Skeletal muscle satellite cell (primary cell): ENCODE measurements around the gene TOPAZ1.
A peak's percentile ranks its signal among the peaks of the same experiment; 100 is the strongest.

Experiments
- H3K27me3 ChIP-seq: 2 replicates; pipeline ENCODE4 v1.7.0; 2013; ENCODE audit warnings: low read length; ENCODE audit not compliant: control insufficient read depth, insufficient read depth
- H3K36me3 ChIP-seq: 2 replicates; pipeline ENCODE4 v1.7.0; 2013; ENCODE audit warnings: mild to moderate bottlenecking, control low read depth, low read length; ENCODE audit not compliant: insufficient read depth
- H3K4me1 ChIP-seq: 2 replicates; pipeline ENCODE4 v1.7.0; 2013; ENCODE audit warnings: low read length; ENCODE audit not compliant: control insufficient read depth, insufficient read depth
- H3K4me2 ChIP-seq: 2 replicates; pipeline ENCODE4 v1.7.0; 2013; ENCODE audit warnings: mild to moderate bottlenecking, low read length
- H3K4me3 ChIP-seq: 2 replicates; pipeline ENCODE4 v1.7.0; 2013; ENCODE audit warnings: low read length
- H3K9ac ChIP-seq: 2 replicates; pipeline ENCODE4 v1.7.0; 2013; ENCODE audit warnings: mild to moderate bottlenecking, low read depth, low read length, moderate library complexity
- H3K9me3 ChIP-seq: replicated peaks from 2 replicates; pipeline ENCODE4 v1.7.0; 2013; ENCODE audit warnings: mild to moderate bottlenecking, control low read depth, low read length

TOPAZ1 gene

GRCh38 chr3:44227632-44228031, 14.1 kb upstream of the TOPAZ1 start:
- Histone ChIP-seq H3K9me3 (no peaks in the 10 kb centered on the region), H3K4me1 (peaks cover 6% of the 10 kb centered on the region), H3K4me2 (no peak overlapping the region), H3K9ac (no peak overlapping the region), H3K36me3 (no peaks in the 10 kb centered on the region), H3K4me3 (no peak overlapping the region), H3K27me3 (peaks cover 40% of the 10 kb centered on the region)

DNA sequence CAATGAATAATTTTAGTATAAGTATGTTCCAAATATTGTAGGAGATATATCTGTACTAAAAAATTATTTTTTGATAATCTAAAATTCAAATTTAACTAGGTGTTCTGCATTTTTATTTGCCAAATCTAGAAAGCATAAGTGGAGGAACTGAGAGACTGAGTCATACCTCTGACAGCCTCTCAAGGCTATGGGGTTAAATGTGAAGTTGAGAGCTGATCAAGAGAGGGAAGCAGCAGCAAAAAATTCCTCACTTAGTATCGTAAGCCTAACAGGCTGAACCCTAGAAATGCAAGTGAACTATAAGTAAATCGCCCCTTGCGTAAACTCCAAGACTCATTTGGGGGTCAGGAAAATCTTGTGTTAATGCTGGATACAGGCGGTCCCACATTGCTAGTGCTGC, 12.8 kb upstream of the TOPAZ1 start:
- Histone ChIP-seq H3K4me1 (no peaks in the 10 kb centered on the region), H3K4me3 (no peak overlapping the region), H3K9me3 (no peaks in the 10 kb centered on the region), H3K36me3 (no peaks in the 10 kb centered on the region), H3K27me3 (peaks cover 33% of the 10 kb centered on the region), H3K4me2 (no peak overlapping the region), H3K9ac (no peak overlapping the region)

DNA sequence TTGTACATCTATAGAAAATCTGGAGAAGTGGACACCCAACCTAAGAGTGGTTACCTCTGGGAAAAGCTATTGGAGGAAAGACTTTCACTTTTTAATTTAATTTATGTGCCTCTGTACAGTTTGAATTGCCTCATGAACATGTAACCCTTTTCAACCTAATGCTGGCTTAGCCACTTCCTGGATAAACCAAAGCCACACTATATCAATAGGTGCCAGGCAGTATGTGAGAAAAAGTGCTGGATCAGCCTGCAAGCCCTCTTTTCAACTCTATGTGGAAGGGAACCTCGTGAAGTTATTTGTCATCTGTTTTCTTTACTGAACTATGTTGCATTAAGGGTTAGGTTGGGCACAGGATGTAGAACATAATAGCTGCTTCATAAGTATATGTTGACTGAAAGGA, 9.3 kb upstream of the TOPAZ1 start:
- Histone ChIP-seq H3K36me3 (no peaks in the 10 kb centered on the region), H3K9me3 (no peaks in the 10 kb centered on the region), H3K9ac (no peak overlapping the region), H3K27me3 (peaks cover 9% of the 10 kb centered on the region), H3K4me2 (no peak overlapping the region), H3K4me3 (no peak overlapping the region), H3K4me1 (no peaks in the 10 kb centered on the region)

DNA sequence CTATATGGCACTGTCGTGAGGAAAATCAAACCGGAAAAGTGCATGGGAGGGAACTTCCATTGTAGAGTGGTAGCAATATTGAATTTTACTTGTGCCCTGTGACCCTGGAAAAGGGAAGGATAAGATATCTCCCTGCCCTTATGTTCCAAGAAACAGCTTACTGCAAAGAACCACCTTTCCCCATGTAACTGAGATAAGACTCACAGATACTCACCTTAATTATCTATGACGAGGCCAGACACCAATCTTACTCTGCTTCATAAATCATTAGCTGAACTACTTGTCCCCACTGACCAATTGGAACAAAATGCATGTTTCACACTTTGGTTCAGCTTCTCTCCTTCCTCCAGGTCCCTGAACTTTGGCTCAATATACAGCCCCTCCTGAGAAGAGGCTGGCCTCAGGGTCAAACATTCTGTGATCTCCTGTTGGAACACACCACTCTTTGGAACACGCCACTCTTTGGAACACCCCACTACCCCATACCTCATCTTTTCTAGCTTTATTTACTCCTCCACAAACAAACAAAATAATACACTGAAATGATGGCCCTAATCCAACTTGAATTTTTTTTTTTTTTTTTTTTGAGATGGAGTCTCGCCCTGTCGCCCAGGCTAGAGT, 6.9 kb upstream of the TOPAZ1 start:
- H3K27me3 ChIP-seq, result peaks cover 10% of the 10 kb centered on the region
- H3K4me3 ChIP-seq, result no peak overlapping the region
- H3K4me2 ChIP-seq, result no peak overlapping the region
- H3K4me1 ChIP-seq, result no peaks in the 10 kb centered on the region
- H3K9me3 ChIP-seq, result no peaks in the 10 kb centered on the region
- H3K9ac ChIP-seq, result no peak overlapping the region
- no peaks in the 10 kb centered on the region for H3K36me3 ChIP-seq

DNA sequence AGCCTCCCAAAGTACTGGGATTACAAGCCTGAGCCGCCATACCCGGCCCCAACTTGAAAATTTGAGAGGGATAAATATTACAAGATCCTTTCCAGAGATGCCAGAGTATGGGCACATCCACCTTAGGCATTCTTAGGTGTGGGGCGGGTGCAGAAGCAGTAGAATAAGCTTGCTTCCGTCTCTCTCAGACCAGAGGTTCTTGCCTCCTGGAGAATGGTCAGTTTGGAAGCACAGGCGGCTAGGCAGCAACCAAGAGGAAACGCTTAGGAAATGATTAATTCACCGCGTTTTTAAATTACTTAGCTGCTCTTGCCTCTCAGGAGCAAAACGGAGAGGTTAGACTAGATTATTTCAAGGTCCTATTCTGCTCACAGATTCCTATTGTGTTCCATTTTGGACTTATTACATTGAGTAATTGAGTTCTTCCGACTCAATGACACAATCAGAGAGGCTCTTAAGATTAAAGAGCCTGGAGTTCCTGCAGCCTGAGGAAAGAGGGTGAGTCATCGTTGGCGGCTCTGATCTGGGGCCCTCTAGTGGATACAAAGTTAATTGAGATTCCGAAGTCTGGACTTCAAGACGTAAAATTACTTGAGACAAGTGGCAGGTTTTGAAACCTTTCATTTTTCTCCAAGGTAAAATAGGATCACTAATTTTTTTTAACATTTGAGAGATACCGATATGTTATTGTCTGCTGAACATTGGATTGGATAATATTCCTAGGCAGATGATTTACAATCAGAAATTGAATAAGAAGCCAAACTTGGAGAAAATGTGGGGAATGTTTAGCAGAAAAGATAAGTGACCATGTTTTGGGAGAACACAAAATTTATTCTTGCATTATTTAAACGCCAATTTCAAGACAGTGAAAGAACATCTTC, 5.8 kb upstream of the TOPAZ1 start:
- Histone ChIP-seq H3K4me2 (peak overlapping the region; percentile 37), H3K9me3 (no peaks in the 10 kb centered on the region), H3K27me3 (peaks cover 17% of the 10 kb centered on the region), H3K9ac (no peak overlapping the region), H3K4me1 (no peaks in the 10 kb centered on the region), H3K36me3 (no peaks in the 10 kb centered on the region), H3K4me3 (no peak overlapping the region)

DNA sequence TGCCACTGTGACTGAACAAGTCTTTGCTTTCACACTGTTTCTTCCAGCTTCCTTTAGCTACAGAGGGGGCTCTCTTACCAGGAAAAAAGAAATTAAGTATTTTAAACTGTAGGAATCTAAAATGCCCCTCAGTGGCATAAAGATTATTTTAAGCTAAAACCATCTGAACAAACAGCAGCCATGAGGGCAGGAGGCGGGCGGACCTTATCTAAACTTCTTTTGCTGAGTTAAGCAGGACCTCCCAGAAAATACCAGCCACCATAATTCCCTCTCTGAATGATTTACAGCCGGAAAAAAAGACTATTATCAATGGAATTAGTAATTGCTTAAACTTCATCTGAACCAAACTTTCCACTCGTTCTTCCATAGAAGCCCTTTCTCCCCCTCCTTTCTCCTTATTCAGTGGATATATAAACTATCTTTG, 5.2 kb upstream of the TOPAZ1 start:
- H3K36me3 ChIP-seq, result no peaks in the 10 kb centered on the region
- no peaks in the 10 kb centered on the region for H3K9me3 ChIP-seq
- H3K4me2 ChIP-seq, result no peak overlapping the region
- H3K4me3 ChIP-seq, result no peak overlapping the region
- no peak overlapping the region for H3K9ac ChIP-seq
- H3K4me1 ChIP-seq, result no peaks in the 10 kb centered on the region
- H3K27me3 ChIP-seq, result peaks cover 17% of the 10 kb centered on the region

DNA sequence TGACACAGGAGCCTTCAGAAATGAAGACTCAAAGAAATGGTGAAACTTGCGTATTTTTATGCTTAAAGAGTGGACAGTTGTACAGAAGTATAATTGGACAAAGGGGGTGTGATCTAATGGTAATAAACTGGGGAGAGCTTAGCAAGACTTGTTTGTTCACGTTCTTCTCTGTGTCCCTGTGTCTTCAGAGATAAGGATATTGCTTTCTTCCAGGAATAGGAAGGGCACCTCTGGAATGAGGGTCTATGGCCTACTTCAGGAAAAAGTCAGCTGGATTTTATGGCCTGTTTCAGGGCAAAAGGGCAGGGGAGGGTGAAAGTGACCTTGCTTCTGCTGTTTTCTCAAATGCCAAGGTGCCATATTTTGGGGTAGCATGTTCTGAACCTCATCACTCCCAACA, 4.5 kb upstream of the TOPAZ1 start:
- H3K27me3 ChIP-seq, result peaks cover 17% of the 10 kb centered on the region
- no peak overlapping the region for H3K4me3 ChIP-seq
- H3K9me3 ChIP-seq, result no peaks in the 10 kb centered on the region
- H3K4me1 ChIP-seq, result no peaks in the 10 kb centered on the region
- H3K36me3 ChIP-seq, result no peaks in the 10 kb centered on the region
- no peak overlapping the region for H3K9ac ChIP-seq
- no peak overlapping the region for H3K4me2 ChIP-seq

GRCh38 chr3:44237665-44238064, 4.0 kb upstream of the TOPAZ1 start:
- H3K4me2 ChIP-seq, result no peak overlapping the region
- peaks cover 17% of the 10 kb centered on the region for H3K27me3 ChIP-seq
- H3K4me1 ChIP-seq, result no peaks in the 10 kb centered on the region
- H3K9ac ChIP-seq, result no peak overlapping the region
- H3K9me3 ChIP-seq, result no peaks in the 10 kb centered on the region
- H3K4me3 ChIP-seq, result no peak overlapping the region
- H3K36me3 ChIP-seq, result no peaks in the 10 kb centered on the region

- no peak overlapping the region for H3K9ac ChIP-seq
- H3K4me1 ChIP-seq, result no peaks in the 10 kb centered on the region
- no peaks in the 10 kb centered on the region for H3K36me3 ChIP-seq
- no peak overlapping the region for H3K4me2 ChIP-seq
- no peaks in the 10 kb centered on the region for H3K9me3 ChIP-seq
- peaks cover 30% of the 10 kb centered on the region for H3K27me3 ChIP-seq
- H3K4me3 ChIP-seq, result no peak overlapping the region
These were observed 2.8 kb upstream of the TOPAZ1 start for GRCh38 chr3:44238889-44239288.

GRCh38 chr3:44240061-44240460, 1.6 kb upstream of the TOPAZ1 start:
- Histone ChIP-seq H3K9me3 (no peaks in the 10 kb centered on the region), H3K27me3 (peaks cover 40% of the 10 kb centered on the region), H3K4me3 (no peak overlapping the region), H3K4me1 (no peaks in the 10 kb centered on the region), H3K9ac (no peak overlapping the region), H3K36me3 (no peaks in the 10 kb centered on the region), H3K4me2 (no peak overlapping the region)

DNA sequence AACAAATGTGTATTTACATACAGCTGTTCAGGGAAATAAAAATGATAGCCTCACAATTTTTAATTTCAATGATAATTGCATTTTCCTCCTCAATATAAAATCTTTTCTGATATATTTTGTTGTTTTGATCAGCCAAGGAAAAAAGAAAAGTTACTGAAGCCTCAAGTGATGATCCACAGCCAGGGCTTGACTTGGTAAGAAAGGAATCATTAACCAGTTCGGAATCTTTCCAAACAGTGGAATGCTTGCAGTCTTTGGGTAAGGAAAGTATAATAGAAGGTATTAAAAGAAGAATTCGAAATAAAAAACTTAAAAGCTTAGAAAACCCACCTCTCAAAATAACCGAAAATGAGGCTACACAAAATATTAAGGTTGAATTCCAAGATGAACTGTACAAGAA, 1.0 kb downstream of the TOPAZ1 start:
- Histone ChIP-seq H3K27me3 (peaks cover 45% of the 10 kb centered on the region), H3K9me3 (no peaks in the 10 kb centered on the region), H3K4me2 (no peak overlapping the region), H3K9ac (no peak overlapping the region), H3K4me1 (no peaks in the 10 kb centered on the region), H3K4me3 (no peak overlapping the region), H3K36me3 (no peaks in the 10 kb centered on the region)

- no peaks in the 10 kb centered on the region for H3K4me1 ChIP-seq
These were observed 6.5 kb downstream of the TOPAZ1 start for GRCh38 chr3:44248152-44248551.

More at GRCh38 chr3:44248152-44248551, 6.5 kb downstream of the TOPAZ1 start:
- Histone ChIP-seq H3K9me3 (no peaks in the 10 kb centered on the region), H3K4me3 (no peak overlapping the region), H3K27me3 (peaks cover 43% of the 10 kb centered on the region), H3K36me3 (no peaks in the 10 kb centered on the region), H3K4me2 (no peak overlapping the region), H3K9ac (no peak overlapping the region)
